Inflammatory macrophage (primary cell): ENCODE measurements around the gene NCBP2.
"Not testable (repeated sequence)": the region's sequence is repeated elsewhere in the genome, so short reads cannot be mapped to it uniquely, and the experiment has no call there.

ENCODE experiments used
- DNase-seq, 2 donors: peaks; one replicate each; pipeline ENCODE4 v3.0.0-alpha.2; 2020 to 2022

NCBP2 gene

DNA sequence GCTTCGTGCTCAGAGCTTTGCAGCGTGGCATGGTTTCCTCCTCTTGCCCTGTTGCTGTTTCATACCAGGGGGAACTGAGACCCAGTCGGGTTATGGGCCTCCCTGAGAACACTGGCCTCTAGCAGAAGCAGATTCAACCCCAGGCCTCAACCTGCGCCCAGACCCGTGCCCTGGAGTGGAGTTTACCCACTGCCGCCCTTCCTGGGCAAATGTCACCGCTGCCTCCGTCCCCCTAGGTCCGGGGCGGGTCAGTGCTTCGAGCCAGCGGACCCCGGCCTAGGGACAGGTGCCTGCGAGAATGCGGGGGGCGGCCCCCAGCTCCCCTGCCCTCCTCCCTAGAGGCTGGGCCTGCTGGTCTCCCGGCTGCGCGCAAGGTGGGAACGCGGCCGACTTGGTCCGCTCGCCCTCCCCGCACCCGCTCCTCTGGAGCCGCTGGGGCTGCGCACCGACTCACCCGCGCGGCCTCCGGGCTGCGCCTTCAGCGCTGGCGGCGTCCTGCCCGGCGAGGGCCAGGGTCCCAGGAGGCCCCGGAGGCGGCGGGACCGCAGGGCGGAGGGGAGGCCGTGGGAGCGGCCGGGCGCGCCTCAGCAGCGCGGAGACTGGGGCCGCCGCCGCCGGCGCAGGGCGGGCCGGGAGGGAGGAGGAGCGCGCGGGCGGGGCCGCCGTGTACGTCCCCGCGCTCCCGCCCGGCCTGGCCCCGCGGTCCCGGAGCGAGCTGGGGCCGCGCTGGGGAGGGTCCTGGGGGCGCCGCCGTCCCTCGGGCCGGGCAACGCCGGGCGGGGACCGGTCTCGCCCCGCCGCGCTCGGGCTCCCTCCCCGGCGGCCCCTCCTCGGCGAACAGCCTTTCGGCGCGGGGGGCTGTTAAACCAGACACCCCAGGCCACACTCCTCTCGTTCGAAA lies 26.2 kb upstream of the NCBP2 start, which contains the start of gene PIGZ:
TSS of gene PIGZ (minus strand) at position 601 of the 901 bp plus-strand sequence. CDS start 16,802 bp downstream, outside the sequence.
- DNase-seq, result peak; percentile 31 to 65

DNA sequence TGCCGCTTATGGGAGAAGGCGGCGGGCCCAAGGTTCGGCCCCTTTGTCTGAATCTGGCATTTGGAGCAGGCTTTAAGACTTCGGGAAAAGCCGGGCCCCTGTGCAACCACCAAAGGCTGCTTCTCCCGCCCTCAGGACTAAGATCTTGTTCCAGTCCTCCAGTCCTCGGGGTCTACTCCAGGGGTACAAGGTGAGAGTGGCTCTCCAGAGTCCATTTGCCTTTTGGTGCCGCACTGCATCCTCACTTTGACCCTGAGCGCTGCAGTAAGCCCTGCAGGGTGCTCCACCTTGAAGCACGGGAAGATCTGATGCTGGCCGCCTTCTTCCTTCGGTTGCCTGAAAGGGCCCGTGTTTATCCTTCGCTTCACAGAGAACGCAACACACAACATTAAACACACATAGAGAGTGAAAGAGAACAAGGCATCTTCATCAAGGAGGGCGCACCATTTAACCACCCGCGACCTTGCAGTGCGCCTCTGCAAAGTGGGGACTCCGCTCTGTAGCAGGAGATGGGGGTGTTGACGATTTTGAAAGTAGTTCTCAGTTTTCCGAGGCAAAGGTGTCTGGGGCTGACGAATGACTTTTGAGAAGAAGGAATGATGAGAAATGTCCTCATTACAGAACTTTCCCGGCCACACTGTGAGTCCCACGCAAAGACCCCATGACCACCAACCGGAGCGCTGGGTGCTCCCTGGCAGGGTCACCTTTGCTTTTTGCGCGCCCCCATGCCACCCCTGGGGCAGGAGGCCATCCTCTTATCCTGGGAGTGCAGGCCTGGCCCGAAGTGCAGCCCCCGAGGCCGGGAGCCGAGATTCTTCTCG lies 25.3 kb upstream of the NCBP2 start:
- DNase-seq, result no peak

DNA sequence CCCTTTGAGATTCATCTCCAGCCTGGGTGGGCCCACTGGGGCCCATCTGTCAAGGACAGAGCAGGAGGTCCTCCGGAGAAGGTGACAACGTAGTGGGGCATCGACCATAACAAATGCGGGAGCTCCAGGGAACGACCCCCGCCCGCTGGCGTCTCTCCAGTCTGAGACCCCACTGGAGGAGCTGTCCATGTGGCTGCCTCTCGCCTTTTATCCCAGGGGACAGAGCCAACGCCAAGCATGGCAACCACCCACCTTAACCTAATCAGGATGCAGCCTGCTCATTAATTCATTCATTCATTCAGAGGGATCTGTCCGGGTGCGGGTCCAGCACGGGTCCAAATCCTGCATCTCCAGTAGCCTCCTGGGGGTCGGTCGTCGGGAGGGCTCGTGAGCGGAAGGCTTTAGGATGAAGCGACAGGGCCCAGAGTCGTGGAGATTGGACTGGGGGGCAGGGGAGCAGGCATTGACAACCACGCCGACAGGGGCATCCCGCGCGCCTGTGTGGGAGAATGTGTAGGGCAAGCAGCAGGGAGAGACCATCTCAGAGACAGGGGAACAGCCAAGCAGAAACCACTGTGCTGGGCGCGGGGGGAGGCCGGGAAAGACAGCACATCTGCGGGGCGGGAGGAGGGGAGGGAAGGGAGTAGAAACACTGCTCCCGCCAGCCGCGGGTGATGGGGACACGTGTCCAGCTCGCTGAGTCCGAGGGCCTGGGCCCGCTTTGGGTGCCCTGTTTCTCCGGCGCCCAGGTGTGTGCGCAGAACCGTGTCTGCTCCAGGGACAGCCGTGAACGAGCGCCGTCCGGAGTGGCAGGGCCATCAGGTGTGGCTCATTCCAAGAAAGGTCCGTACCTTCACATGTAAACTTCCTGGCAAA lies 24.4 kb upstream of the NCBP2 start:
- DNase-seq, result no peak

DNA sequence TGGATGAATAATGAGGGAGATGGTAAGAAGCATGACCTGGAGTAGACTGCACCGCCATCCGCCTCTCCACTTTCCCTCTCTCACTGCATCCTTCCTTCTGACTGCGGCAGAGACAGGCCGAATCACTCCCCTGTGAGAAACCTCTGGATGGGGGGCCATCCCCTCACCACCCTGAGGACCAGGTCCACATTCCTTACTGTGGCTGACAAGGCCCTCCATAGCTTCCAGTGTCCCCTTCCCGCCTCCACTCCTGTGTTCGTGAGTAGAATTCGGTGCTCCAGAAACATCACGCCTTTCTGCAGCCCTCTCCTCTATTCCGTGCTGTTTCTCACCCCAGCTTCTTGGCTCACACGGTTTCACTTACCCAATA lies 23.5 kb upstream of the NCBP2 start:
- no peak for DNase-seq

DNA sequence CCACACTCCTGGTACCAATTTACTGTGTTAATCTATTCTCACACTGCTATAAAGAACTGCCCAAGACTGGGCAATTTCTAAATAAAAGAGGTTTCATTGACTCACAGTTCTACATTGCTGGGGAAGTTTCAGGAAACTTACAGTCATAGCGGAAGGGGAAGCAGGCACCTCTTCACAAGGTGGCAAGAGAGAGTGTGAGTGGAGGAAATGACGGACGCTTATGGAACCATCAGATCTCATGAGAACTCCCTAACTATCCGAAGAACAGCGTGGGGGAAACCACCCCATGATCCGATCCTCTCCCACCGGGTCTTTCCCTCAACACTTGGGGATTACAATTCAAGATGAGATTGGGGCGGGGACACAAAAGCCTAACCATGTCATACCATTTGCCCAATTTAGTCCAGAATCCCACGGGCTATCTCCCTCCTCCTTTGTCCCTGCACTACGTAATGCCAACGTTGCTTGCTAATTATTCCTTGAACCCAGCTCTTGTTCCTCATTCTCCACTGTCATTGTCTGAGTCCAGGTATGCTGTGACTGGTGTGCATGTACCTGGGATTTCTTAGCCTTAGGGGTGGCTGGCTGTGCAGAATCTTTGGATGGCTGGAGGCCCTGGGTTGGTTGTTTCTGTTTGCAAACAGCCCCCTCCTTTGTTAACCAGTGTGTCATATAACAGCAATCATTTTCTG lies 22.9 kb upstream of the NCBP2 start:
- DNase-seq, result no peak

DNA sequence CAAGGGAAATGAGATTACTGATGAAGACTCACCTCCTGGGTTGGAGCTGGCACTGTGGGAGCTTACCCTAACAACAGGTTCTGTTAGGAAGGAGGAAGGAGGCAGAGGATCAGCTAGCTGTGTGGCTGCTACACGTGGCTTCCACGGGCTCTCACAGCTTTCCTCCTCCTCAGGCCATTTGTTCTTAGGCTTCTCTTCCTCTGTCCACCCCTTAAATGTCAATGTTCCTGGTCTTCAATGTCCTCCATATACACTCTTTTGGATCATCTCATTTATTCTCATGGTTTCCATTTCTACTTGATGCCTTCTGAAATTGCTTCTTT lies 21.3 kb upstream of the NCBP2 start:
- DNase-seq, result no peak

DNA sequence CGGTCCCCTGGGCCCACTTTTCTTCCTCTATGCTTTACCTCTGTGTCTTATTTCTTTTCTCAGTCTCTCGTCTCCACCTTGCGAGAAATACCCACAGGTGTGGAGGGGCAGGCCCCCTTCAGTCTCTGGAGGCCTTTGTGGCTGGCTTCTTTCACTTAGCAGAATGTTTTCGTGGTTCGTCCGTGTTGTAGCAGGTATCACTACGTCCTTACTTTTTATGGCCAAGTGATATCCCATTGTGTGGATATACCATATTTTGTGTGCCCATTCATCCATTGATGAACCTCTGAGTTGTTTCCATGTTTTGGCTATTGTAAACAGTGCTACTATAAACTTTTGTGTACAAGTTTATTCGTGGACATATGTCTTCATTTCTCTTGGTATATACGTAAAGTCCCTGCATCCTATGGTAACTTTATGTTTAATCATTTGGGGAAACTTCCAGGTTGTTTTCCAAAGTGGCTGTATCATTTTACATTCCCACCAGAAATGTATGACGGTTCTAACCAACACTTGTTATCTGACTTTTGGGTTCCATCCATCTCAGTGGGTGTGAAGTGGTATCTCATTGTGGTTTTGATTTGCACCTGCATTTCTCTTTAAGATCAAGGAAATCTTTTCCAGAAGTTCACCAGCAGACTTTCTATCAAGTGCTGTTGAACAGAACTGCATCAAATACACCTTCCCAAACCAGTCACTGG lies 20.8 kb upstream of the NCBP2 start:
- DNase-seq, result no peak

DNA sequence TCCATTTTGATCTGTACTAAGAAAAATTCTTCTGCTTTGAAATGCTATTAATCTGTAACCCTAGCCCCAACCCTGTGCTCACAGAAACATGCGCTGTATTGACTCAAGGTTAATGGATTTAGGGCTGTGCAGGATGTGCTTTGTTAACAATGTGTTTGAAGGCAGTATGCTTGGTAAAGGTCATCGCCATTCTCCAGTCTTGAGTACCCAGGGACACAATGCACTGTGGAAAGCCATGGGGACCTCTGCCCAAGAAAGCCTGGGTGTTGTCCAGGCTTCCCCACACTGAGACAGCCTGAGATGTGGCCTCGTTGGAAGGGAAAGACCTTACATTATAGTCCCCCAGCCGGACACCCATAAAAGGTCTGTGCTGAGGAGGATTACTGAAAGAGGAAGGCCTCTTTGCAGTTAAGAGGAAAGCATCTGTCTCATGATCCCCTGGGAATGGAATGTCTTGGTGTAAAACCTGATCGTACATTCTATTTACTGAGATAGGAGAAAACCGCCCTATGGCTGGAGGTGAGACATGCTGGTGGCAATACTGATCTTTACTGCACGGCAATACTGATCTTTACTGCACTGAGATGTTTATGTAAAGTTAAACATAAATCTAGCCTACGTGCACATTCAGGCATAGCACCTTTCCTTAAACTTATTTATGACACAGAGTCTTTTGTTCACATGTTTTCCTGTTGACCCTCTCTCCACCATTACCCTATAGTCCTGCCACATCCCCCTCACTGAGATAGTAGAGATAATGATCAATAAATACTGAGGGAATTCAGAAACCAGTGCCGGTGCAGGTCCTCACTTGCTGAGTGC lies 20.0 kb upstream of the NCBP2 start:
- no peak for DNase-seq

DNA sequence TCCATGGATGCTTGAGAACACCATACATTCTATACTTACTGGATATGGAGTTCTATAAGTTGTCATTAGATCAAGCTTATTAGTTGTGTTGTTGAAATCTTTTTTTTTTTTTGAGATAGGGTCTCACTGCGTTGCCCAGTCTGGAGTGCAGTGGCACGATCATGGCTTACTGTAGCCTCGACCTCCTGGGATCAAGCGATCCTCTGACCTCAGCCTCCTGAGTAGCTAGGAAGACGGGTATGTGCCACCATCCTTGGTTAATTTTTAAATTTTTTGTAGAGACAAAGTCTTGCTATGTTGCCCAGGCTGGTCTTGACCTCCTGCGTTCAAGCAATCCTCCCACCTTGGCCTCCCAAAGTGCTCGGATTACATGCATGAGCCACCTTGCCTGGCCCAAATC lies 12.5 kb upstream of the NCBP2 start:
- no peak for DNase-seq

DNA sequence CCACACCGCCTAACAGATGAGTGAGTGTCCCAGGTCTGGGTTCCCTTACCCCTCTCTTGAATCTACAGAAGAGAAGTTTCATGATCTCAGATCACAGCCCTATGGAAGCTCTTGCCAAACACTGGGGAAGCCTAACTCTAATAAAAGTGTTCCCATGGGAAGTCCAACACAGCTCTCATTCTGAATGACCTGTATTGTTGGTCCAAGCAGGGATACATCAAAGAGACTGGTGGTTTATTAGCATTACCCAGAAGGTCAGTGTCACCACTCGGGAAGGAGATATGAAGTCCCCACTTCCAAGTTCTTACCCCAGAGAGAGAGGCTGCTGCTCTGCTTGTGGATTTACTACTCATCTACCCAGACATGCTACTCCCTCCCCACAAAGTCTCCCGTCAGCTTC lies 9.0 kb upstream of the NCBP2 start:
- DNase-seq, result no peak

DNA sequence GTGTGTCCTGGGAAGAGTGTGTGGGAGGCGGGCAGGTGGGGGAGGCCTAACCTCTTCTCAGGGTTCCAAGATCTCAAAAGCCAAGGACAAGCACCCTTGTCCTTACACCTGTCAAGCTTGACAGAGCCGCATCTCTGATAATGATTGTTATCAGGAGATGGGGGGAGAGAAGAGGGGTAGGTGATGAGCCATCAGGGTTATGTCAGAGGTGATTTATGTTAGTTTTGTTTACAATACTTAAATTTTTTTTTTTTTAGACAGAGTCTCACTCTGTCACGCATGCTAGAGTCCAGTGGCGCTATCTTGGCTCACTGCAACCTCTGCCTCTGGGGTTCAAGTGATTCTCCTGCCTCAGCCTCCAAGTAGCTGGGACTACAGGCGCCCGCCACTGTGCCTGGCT lies 7.4 kb upstream of the NCBP2 start:
- DNase-seq, result no peak

DNA sequence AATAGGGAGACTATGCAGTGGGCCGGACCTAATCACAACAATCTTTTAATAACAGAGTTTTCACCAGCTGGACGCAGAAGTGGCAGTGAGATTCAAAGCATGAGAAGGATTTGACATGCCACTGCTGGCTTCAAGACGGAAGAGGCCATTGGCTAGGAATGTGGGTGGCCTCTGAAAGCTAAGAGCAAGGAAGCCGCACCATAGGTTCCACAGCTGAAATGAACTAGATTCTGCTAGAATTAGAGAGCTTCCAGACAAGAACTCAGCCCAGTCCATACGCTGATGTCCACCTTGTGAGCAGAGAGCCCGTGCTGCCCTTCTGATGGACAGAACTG lies 6.9 kb upstream of the NCBP2 start:
- no peak for DNase-seq

DNA sequence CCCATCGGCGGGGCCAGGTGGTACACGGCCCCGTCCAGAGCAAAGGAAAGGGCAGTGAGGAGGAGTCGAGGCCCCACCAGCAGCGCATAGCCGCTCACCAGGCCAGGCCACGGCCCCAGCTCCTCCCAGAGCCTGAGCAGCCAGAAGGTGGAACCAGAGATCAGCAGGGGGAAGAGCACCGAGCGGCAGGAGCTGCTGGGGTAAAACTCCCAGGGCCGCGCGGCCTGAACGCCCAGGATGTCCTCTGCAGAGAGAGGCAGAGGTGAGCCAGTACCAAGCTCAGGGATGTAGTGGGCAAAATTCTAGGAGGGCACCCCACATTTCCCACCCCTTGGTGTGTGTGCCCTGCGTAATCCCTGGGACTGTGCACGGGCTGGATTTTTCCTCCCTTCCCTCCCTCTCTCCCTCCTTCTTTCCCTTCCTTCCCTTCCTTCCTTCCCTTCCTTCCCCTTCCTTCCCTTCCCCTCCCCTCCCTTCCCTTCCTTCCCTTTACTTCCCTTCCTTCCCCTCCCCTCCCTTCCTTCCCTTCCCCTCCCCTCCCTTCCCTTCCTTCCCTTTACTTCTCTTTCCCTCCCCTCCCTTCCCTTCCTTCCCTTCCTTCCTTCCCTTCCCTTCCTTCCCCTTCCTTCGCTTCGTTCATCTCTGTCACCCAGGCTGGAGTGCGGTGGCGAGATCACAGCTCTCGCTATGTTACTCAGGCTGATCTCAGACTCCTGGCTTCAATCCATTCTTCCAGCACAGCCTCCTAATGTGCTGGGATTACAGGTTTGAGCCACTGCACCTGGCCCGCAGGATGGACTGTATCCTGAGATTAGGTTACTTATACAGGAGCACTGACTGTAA lies 6.3 kb upstream of the NCBP2 start:
- no peak for DNase-seq

DNA sequence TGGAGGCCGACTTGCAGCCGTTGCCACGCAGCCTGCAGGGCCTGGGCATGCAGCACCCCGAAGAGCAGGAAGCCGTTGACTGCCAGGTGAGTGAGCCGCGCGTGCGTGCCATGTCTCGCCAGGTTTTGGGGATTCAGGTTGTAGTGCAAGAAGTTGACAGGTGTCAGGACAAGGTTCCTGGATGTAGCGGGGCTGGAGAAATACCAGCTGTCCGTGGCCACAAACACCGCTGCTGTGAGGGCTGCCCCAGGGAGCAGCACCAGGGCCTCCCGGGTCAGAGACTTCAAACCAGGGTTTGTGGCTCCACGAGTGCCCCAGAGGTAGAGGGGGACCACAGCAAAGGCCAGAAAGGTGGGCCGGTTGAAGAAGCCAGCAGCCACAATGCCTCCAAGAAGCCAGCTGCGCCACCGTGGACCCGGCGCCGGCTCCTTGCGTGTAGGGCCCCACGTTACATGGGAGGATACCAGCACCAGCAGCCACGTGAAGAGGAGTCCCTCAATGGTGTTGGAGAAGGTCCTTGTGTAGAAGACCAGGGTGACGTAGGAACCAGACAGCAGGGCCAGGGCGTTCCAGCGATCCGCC lies 5.6 kb upstream of the NCBP2 start:
- no peak for DNase-seq

DNA sequence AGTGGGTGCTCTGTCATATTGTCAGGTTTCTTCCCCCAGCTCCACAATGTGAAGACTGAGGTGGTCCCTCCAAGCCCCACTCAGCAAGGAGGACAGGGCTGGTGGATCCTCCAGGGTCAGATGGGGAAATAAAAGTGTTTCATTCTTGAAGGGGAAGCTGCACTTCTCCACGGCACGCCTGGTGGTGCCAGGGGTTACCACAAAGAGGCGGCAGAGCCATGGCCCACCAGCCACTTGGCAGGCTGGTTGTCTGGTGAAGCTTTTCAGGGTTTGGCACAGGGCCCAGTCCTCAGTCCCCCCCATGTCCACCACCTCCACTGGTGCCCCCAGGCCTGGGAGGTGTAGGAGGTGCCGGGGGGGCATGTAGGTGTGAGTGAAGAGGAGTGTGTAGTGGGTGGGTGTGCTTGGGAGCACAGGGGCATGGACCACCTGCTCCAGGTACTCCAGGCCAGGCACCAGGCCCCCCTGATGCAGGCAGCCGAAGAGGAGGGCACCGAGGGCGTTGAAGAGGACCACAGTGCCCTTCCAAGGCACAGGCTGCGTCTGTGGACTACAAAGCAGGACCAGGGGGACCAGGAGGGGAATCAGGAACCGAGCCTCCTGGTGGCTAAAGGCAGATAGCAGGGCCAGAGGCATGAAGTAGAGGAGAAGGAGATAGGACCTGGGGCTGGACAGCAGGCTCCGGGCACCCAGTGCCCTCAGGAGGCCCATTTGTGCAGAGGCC lies 5.0 kb upstream of the NCBP2 start:
- no peak for DNase-seq

DNA sequence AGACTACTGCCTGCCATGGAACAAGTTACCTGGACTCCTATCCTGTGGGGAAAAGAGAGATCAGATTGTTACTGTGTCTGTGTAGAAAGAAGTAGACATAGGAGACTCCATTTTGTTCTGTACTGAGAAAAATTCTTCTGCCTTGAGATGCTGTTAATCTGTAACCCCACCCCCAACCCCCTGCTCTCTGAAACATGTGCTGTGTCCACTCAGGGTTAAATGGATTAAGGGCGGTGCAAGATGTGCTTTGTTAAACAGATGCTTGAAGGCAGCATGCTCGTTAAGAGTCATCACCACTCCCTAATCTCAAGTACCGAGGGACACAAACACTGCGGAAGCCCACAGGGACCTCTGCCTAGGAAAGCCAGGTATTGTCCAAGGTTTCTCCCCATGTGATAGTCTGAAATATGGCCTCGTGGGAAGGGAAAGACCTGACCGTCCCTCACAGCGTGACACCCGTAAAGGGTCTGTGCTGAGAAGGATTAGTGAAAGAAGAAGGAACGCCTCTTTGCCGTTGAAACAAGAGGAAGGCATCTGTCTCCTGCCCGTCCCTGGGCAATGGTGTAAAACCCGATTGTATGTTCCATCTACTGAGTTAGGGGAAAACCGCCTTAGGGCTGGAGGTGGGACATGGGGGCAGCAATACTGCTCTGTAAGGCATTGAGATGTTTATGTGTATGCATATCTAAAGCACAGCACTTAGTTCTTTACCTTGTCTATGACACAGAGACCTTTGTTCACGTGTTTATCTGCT lies 1.9 kb upstream of the NCBP2 start:
- not testable (repeated sequence) for DNase-seq

DNA sequence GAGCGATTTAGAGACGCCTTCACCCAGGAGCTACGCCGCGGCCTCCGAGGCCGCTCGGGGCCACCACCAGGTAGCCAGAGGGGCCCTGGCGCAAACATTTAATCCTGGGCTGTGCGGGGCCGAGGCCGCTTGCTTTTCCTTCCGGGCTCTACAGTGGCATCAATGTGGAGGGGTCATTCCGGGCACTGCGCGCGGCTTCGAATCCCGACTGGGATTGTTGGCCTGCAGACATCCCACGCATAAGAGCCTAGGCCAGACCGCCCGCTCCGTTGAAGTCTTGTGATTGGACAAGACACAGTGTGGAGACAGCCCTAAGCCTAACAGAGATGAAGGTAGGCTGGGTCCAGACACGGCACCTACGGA lies 568 bp upstream of the NCBP2 start:
- DNase-seq, result peak in 1 of 2 donors; percentile 74

DNA sequence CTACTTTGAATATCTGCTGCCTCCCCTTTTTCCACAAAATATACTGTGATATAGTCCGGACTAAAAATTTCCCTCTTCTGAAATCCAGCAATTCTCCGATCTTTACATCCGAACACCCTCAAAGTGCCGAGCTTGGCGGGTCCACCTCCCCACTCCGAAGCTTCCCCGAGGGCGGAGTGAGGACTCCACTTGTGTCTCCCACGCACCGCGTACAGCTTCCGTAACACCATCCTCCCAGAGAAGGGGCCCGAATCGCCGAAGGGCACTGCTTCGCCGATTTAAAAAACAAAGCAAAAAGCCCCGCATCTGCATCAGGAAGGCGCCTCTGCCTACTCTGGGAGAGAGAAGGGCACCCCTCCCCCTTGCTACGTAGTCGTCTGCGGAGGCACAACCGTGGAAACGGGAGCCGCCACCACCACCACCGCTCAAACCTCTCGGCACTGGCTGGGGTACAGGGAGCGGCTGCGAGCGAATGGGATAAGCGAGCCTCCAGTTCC lies 551 bp downstream of the NCBP2 start:
- peak; percentile 71 to 87 for DNase-seq
